ENCODE measurements around the gene SRP68. TPM values are rescaled to one million over a fixed set of nuclear protein-coding genes. Genes with fewer than 3 reads are reported as not detected.

The SRP68 gene
- total RNA-seq, 1 experiment from 2014 or later = 113 TPM

DNA sequence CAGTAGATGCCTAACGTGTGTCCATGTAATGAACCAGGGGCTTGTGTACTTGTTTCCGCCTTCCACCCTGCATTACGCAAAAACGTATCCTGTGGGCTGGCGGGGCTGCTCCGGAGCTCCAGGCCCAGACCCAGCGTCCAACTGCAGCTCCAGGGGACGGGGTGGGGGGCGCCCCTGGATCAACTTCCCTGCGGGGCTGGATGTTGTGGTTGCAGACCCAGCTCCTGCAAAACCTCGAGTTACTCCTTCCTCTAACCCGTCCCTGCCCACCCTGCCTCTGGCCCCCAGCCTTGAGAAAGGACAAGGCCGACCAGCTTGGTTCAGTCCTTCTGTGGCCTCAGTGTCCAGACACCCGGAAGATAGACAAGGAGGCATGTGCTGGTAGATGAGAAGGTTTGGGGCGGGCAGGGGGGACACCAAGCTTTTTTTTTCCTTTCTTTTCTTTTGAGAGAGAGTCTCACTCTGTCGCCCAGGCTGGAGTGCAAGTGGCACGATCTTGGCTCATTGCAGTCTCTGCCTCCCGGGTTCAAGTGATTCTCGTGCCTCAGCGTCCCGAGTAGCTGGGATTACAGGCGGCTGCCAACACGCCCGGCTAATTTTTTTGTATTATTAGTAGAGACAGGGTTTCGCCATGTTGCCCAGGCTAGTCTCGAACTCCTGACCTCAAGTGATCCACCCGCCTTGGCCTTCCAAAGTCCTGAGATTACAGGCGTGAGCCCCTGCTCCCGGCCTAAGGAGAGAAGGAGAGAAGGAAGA lies 32.0 kb upstream of the SRP68 start:
- Mint-ChIP-seq H3K36me3 (ENCODE audit: insufficient read depth, unreplicated experiment) (peaks cover 41% of the 10 kb centered on the region), H3K4me3 (ENCODE audit: unreplicated experiment) (peak overlapping the region; percentile 92), H3K27me3 (ENCODE audit: insufficient read depth, unreplicated experiment) (no peaks in the 10 kb centered on the region), H3K27ac (ENCODE audit: unreplicated experiment) (peak overlapping the region; percentile 91), H3K4me1 (ENCODE audit: low read depth, unreplicated experiment) (peaks cover 9% of the 10 kb centered on the region), H3K9me3 (ENCODE audit: unreplicated experiment) (no peaks in the 10 kb centered on the region)
- H3K4me1 ChIP-seq = peaks cover 28% of the 10 kb centered on the region
- TSS peak; percentile 95 for BruUV-seq (replicated peaks)
- TF ChIP-seq, protein P1, sequence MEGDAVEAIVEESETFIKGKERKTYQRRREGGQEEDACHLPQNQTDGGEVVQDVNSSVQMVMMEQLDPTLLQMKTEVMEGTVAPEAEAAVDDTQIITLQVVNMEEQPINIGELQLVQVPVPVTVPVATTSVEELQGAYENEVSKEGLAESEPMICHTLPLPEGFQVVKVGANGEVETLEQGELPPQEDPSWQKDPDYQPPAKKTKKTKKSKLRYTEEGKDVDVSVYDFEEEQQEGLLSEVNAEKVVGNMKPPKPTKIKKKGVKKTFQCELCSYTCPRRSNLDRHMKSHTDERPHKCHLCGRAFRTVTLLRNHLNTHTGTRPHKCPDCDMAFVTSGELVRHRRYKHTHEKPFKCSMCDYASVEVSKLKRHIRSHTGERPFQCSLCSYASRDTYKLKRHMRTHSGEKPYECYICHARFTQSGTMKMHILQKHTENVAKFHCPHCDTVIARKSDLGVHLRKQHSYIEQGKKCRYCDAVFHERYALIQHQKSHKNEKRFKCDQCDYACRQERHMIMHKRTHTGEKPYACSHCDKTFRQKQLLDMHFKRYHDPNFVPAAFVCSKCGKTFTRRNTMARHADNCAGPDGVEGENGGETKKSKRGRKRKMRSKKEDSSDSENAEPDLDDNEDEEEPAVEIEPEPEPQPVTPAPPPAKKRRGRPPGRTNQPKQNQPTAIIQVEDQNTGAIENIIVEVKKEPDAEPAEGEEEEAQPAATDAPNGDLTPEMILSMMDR (IDR thresholded peaks at IDR 0.05; ENCODE audit: insufficient read depth in 1 of 2, low read depth in 1 of 2, low read length in 1 of 2, severe bottlenecking in 1 of 2, unreplicated experiment in 1 of 2) = no peak
- intact Hi-C loops (cut with micrococcal nuclease; ENCODE audit: unreplicated experiment) = loop anchor here (10.0 kb wide), 1 partner anchor 160 kb away; the partner anchor contains the start of gene UBALD2
- H3K27me3 ChIP-seq (replicated peaks; ENCODE audit: control insufficient read depth, insufficient read depth, low read length) = no peaks in the 10 kb centered on the region
- CTCF ChIA-PET = interaction anchor here (2.5 kb wide), 1 partner anchor 29 kb away, joined by 17 read pairs; no protein-coding TSS in a partner anchor
- H3K36me3 ChIP-seq (ENCODE audit: control insufficient read depth, insufficient read depth, low read length) = no peaks in the 10 kb centered on the region
- no peaks in the 10 kb centered on the region for H3K9me3 ChIP-seq
- POLR2A ChIA-PET = interaction anchor here (0.5 to 2.0 kb wide), 4 partner anchors 15 to 143 kb away, joined by 3 to 8 read pairs (median 4); no protein-coding TSS in a partner anchor
- H3K4me3 ChIP-seq (ENCODE audit: low read depth, low read length) = peak overlapping the region; percentile 82
- no peak for DNase-seq

DNA sequence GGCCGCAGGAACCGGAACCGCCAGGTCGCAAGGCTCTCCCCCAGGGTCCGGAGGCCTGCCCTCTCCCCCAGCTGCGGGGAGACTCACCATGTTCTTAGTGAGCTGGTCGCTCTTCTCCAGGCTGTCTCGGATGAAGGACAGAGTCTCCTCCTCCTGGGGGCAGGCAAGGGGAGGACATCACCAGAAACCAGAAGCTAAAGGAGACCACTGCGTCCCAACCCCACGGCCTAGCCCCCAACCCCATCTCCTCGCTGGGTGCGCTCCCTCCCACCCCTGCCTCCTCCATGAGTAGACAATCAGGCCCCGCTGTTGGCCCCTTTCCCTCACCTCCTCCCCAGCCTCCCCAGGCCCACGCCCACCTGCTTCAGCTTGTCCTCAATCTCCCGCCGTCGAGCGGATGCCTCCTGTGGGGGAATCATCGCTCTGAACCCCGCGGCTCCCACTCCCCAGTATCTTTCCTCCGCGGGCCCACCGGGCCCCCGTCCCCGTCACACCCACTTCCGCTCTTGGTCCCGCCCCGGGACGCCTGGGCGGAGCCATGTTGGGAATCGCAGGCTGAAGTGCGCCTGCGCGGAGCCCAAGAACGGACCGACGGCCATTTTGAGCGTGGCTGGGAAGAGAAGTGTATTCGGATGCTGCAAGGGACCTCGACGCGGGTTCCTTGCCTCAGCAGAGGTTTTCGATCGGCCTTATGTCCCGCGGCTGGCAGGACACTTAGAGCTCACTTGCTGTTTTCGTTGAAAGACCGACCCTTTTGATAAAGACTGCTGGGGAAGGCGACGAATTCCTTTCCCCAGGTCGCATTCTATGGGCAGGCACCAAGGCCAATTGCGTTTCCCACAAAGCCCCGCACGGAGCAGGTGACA lies 31.2 kb upstream of the SRP68 start, which contains the start of gene EXOC7:
EXOC7 (minus strand) TSS at position 514 of the 866 bp plus-strand sequence; CDS start at position 419, 95 bp downstream.
- TF ChIP-seq, protein P1 (IDR thresholded peaks at IDR 0.05; ENCODE audit: insufficient read depth in 1 of 2, low read depth in 1 of 2, low read length in 1 of 2, severe bottlenecking in 1 of 2, unreplicated experiment in 1 of 2) = no peak
- no peaks in the 10 kb centered on the region for H3K27me3 ChIP-seq (replicated peaks; ENCODE audit: control insufficient read depth, insufficient read depth, low read length)
- Mint-ChIP-seq H3K9me3 (ENCODE audit: unreplicated experiment) (no peaks in the 10 kb centered on the region), H3K4me3 (ENCODE audit: unreplicated experiment) (peak within 1 kb of the TSS; percentile 92), H3K27ac (ENCODE audit: unreplicated experiment) (peak within 1 kb of the TSS; percentile 91), H3K4me1 (ENCODE audit: low read depth, unreplicated experiment) (peaks cover 9% of the 10 kb centered on the region), H3K36me3 (ENCODE audit: insufficient read depth, unreplicated experiment) (peaks cover 44% of the 10 kb centered on the region), H3K27me3 (ENCODE audit: insufficient read depth, unreplicated experiment) (no peaks in the 10 kb centered on the region)
- POLR2A ChIA-PET = interaction anchor here (0.5 to 2.0 kb wide), 5 partner anchors 14 to 144 kb away, joined by 3 to 8 read pairs (median 4); no protein-coding TSS in a partner anchor
- peak; percentile 92 to 96 for DNase-seq
- BruUV-seq (replicated peaks) = no TSS peak
- peaks cover 28% of the 10 kb centered on the region for H3K4me1 ChIP-seq
- intact Hi-C loops (cut with micrococcal nuclease; ENCODE audit: unreplicated experiment) = loop anchor here (2.0 to 10.0 kb wide), 2 partner anchors 43 to 161 kb away; partner anchors contain the start of gene UBALD2
- H3K36me3 ChIP-seq (ENCODE audit: control insufficient read depth, insufficient read depth, low read length) = no peaks in the 10 kb centered on the region
- peak within 1 kb of the TSS; percentile 82 for H3K4me3 ChIP-seq (ENCODE audit: low read depth, low read length)
- no peaks in the 10 kb centered on the region for H3K9me3 ChIP-seq
- CTCF ChIA-PET = interaction anchor here (1.4 to 2.5 kb wide), 3 partner anchors 29 to 78 kb away, joined by 7 to 17 read pairs (median 15); no protein-coding TSS in a partner anchor

DNA sequence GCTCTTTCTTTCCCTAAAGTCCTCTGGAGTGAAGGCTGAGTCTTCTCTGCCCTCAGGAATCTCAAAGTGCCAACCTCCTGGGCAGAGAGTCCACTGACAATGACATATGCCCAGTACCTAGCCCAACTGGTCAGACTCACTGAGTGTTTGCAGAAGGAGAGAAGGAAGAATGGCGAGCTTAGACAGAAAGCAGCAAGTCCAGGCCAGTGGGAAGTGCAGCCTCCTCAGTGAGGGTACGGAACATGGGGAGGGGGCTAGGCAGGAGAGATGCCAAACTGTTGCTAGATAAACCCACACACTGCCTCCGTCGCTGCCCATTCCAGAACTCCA lies 30.6 kb upstream of the SRP68 start:
- BruUV-seq (replicated peaks) = TSS peak; percentile 51
- H3K4me1 Mint-ChIP-seq (ENCODE audit: low read depth, unreplicated experiment) = peaks cover 9% of the 10 kb centered on the region
- no peaks in the 10 kb centered on the region for H3K9me3 ChIP-seq
- no peaks in the 10 kb centered on the region; the same call in 1 of the 2 replicates for H3K36me3 ChIP-seq (ENCODE audit: control insufficient read depth, insufficient read depth, low read length)
- POLR2A ChIA-PET = interaction anchor here (0.7 to 2.0 kb wide), 2 partner anchors 30 to 85 kb away, joined by 4 to 8 read pairs; no protein-coding TSS in a partner anchor
- H3K4me3 ChIP-seq (ENCODE audit: low read depth, low read length) = peak overlapping the region; percentile 82
- intact Hi-C loops (cut with micrococcal nuclease; ENCODE audit: unreplicated experiment) = loop anchor here (2.0 to 10.0 kb wide), 2 partner anchors 44 to 162 kb away; partner anchors contain the start of gene UBALD2
- H3K27me3 ChIP-seq (replicated peaks; ENCODE audit: control insufficient read depth, insufficient read depth, low read length) = no peaks in the 10 kb centered on the region
- CTCF ChIA-PET = interaction anchor here (0.6 to 2.5 kb wide), 4 partner anchors 30 to 516 kb away, joined by 7 to 17 read pairs (median 11); no protein-coding TSS in a partner anchor
- peak overlapping the region; percentile 91 for H3K27ac Mint-ChIP-seq (ENCODE audit: unreplicated experiment)
- H3K36me3 Mint-ChIP-seq (ENCODE audit: insufficient read depth, unreplicated experiment) = peaks cover 50% of the 10 kb centered on the region
- no peak for DNase-seq
- H3K4me3 Mint-ChIP-seq (ENCODE audit: unreplicated experiment) = peak overlapping the region; percentile 92
- TF ChIP-seq, protein P1 (IDR thresholded peaks at IDR 0.05; ENCODE audit: insufficient read depth in 1 of 2, low read depth in 1 of 2, low read length in 1 of 2, severe bottlenecking in 1 of 2, unreplicated experiment in 1 of 2) = no peak
- H3K9me3 Mint-ChIP-seq (ENCODE audit: unreplicated experiment) = no peaks in the 10 kb centered on the region
- no peaks in the 10 kb centered on the region for H3K27me3 Mint-ChIP-seq (ENCODE audit: insufficient read depth, unreplicated experiment)
- H3K4me1 ChIP-seq = peaks cover 28% of the 10 kb centered on the region
